Measurements from ENCODE around the gene CUL5. TPM values are rescaled to one million over a fixed set of nuclear protein-coding genes. Genes with fewer than 3 reads are reported as not detected.

Gene CUL5
- total RNA-seq, 1 donor from 2014 or later, result 33.7 TPM

DNA sequence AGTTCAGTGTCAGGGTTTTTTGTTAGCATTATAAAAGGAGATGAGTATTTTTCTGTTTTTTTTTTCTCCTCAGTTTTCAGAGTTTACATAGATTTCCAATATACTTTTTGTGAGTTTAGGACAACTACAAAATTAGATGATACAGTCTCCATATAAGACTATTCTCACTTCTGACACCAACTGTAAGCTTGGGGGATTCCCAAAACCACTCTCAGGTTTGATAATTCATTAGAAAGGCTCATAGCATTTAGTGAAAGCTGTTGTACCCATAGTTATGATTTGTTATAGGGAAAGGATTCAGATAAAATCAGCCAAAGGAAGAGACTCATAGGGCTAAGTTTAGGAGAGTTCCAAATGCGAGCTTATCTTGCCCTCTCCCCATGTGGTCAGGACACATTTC is 24.1 kb downstream of the CUL5 start:
- Mint-ChIP-seq H3K4me1 (ENCODE audit: low read depth) (peaks cover 7% of the 10 kb centered on the region), H3K27ac (no peak overlapping the region)
- DNase-seq (ENCODE audit: low spot score), result no peak

DNA sequence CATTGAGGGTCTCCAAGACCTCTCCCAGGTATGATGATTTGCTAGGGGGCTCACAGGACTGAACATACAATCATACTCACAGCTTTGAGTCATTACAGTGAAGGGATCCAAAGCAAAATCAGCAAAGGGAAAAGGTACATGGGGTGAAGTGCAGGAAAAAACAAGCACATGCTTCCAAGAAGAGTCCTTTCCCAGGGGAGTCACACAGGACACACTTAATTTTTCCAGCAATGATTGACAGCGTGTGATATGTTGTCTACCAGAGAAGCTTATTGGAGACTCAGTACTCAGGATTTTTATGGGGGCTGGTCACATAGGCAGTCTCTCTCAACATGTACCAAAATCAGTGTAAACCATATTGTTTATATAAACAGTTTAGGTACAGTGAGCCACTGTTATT is 25.3 kb downstream of the CUL5 start:
- Mint-ChIP-seq H3K4me3 (ENCODE audit: low read depth) (no peak overlapping the region), H3K36me3 (ENCODE audit: low read depth) (peaks cover 61% of the 10 kb centered on the region), H3K9me3 (peaks cover 6% of the 10 kb centered on the region), H3K4me1 (ENCODE audit: low read depth) (peaks cover 7% of the 10 kb centered on the region), H3K27me3 (ENCODE audit: low read depth) (no peaks in the 10 kb centered on the region), H3K27ac (no peak overlapping the region)
- intact Hi-C loops (cut with micrococcal nuclease), result no loop called here
- DNase-seq (ENCODE audit: low spot score), result no peak

More for the DNA sequence above, 24.1 kb downstream of the CUL5 start:
- H3K4me3 Mint-ChIP-seq (ENCODE audit: low read depth), result no peak overlapping the region
- H3K36me3 Mint-ChIP-seq (ENCODE audit: low read depth), result peaks cover 65% of the 10 kb centered on the region
- intact Hi-C loops (cut with micrococcal nuclease), result no loop called here
- peaks cover 6% of the 10 kb centered on the region for H3K9me3 Mint-ChIP-seq
- no peaks in the 10 kb centered on the region for H3K27me3 Mint-ChIP-seq (ENCODE audit: low read depth)

DNA sequence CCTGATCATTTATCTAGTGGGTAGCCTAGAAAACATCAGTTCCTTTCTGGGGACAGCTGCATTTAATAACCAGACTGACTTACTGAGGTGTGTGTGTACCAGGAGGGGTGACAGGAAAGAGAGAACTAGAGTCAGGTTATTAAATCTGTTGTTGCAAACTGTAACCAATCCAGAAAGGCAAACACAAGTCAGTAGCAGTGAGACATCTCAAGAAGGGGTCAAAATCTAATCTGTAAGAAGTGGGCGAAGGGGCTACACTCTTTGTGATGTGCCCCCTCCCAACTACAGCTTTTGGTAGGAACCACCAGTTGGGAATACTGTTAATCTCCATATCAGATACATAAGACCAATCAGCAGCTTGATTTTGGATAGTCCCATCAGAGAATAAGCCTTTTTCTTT is 26.3 kb downstream of the CUL5 start:
- DNase-seq (ENCODE audit: low spot score), result no peak
- intact Hi-C loops (cut with micrococcal nuclease), result no loop called here
- Mint-ChIP-seq H3K4me1 (ENCODE audit: low read depth) (peaks cover 7% of the 10 kb centered on the region), H3K4me3 (ENCODE audit: low read depth) (no peak overlapping the region), H3K27me3 (ENCODE audit: low read depth) (no peaks in the 10 kb centered on the region), H3K36me3 (ENCODE audit: low read depth) (peaks cover 65% of the 10 kb centered on the region), H3K27ac (no peak overlapping the region), H3K9me3 (peaks cover 6% of the 10 kb centered on the region)

DNA sequence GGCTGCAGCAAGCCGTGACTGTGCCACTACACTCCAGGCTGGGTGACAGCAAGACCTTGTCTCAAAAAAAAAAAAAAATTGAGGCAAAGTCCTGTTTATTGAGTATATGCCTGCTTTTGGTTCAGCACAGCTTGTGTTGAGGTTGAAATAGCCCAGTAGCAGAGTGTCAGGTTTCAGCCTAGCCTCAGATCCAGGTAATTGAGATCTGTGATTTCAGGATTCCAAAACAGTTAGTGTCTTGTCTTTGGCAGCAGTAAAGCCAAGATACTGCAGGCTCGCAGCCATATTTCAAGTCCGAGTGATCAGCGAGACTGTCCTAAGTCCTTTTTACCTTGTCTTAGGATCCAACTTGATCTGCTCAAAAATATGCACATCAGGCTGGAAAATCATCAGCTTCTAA is 27.0 kb downstream of the CUL5 start:
- intact Hi-C loops (cut with micrococcal nuclease), result no loop called here
- H3K27ac Mint-ChIP-seq, result no peak overlapping the region

DNA sequence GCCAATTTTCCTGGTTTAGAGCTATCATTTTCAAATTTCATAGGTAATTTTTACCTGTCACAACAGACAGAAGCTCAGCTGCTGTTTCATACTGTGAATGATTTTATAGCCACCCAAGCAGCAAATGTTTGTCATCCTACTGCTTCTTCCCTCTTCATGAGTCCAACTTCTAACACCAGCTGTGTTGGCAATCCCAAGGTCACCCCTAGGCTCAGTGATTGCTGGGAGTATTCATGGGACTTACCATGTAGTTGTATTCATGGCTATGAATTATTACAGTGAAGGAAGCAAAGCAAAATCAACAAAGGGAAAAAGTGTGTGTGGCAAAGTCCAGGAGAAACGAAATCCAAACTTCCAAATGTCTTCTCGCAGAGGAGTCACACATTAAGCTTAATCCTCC is 28.5 kb downstream of the CUL5 start:
- Mint-ChIP-seq H3K9me3 (no peaks in the 10 kb centered on the region), H3K27me3 (ENCODE audit: low read depth) (no peaks in the 10 kb centered on the region), H3K36me3 (ENCODE audit: low read depth) (peaks cover 47% of the 10 kb centered on the region), H3K27ac (no peak overlapping the region), H3K4me3 (ENCODE audit: low read depth) (no peak overlapping the region), H3K4me1 (ENCODE audit: low read depth) (peaks cover 7% of the 10 kb centered on the region)
- intact Hi-C loops (cut with micrococcal nuclease), result no loop called here
- DNase-seq (ENCODE audit: low spot score), result no peak

More for the DNA sequence above, 27.0 kb downstream of the CUL5 start:
- H3K4me1 Mint-ChIP-seq (ENCODE audit: low read depth), result peaks cover 7% of the 10 kb centered on the region
- H3K27me3 Mint-ChIP-seq (ENCODE audit: low read depth), result no peaks in the 10 kb centered on the region
- DNase-seq (ENCODE audit: low spot score), result no peak
- H3K9me3 Mint-ChIP-seq, result peaks cover 6% of the 10 kb centered on the region
- H3K36me3 Mint-ChIP-seq (ENCODE audit: low read depth), result peaks cover 60% of the 10 kb centered on the region
- H3K4me3 Mint-ChIP-seq (ENCODE audit: low read depth), result no peak overlapping the region

DNA sequence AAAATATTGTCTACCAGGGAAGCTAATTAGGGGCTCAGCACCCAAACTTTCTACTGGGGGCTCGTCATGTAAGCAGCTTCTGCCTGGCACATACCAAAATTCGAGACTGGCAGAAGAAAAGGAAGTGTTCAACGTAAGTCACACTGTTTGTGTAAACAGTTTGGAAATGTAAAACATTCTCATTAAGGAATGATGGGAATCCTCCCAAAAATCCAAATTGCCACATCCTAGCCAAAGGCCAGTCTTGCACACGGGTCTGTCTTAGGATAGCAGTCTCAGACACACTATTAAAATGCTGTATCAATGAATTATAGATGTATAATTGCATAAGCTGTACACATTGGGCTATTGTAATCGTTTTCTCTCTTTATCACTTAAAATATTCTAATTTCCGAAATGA is 28.9 kb downstream of the CUL5 start:
- Mint-ChIP-seq H3K27me3 (ENCODE audit: low read depth) (no peaks in the 10 kb centered on the region), H3K27ac (no peak overlapping the region), H3K36me3 (ENCODE audit: low read depth) (peaks cover 46% of the 10 kb centered on the region), H3K4me1 (ENCODE audit: low read depth) (peaks cover 5% of the 10 kb centered on the region), H3K4me3 (ENCODE audit: low read depth) (no peak overlapping the region), H3K9me3 (no peaks in the 10 kb centered on the region)
- intact Hi-C loops (cut with micrococcal nuclease), result no loop called here
- no peak for DNase-seq (ENCODE audit: low spot score)

DNA sequence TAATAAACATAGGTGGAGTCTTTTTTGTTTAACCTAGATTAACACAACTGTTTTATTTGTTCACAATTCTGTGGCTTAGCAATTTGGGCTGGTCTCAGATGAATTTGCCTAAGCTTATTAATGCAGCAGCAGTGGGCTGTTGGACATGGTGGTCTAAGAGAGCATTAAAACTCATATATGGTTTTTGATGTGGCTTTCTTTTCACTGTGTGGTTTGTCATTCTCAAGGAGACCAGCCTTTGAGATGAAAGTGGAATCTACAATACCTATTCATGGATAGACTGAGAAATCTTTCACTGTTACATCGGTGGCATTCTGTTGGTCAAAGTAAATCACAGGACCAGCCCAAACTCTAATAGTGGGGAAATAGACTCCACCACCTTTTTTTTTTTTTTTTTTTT is 39.6 kb downstream of the CUL5 start:
- Mint-ChIP-seq H3K27me3 (ENCODE audit: low read depth) (no peaks in the 10 kb centered on the region), H3K36me3 (ENCODE audit: low read depth) (peaks cover 35% of the 10 kb centered on the region), H3K9me3 (no peaks in the 10 kb centered on the region), H3K4me3 (ENCODE audit: low read depth) (no peak overlapping the region), H3K27ac (no peak overlapping the region), H3K4me1 (ENCODE audit: low read depth) (no peaks in the 10 kb centered on the region)
- intact Hi-C loops (cut with micrococcal nuclease), result no loop called here
- no peak for DNase-seq (ENCODE audit: low spot score)

DNA sequence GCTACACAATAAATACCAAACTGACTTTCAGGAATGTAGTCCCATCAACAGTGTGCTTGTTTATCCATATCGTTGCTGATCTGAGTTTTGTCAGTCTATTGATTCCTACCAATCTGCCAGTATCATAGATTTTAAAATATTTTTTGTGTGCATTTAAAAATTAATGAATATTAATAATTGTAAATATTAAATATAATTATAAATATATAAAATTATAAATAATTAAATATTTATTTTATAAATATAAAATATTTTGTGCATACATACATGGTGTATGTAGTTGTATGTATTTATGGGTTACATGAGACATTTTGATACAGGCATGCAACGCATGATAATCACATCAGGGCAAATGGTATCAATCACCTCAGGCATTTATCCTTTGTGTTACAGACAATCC is 53.6 kb downstream of the CUL5 start:
- Mint-ChIP-seq H3K4me1 (ENCODE audit: low read depth) (no peaks in the 10 kb centered on the region), H3K27ac (no peak overlapping the region), H3K9me3 (peaks cover 3% of the 10 kb centered on the region), H3K27me3 (ENCODE audit: low read depth) (no peaks in the 10 kb centered on the region), H3K4me3 (ENCODE audit: low read depth) (no peak overlapping the region), H3K36me3 (ENCODE audit: low read depth) (peaks cover 46% of the 10 kb centered on the region)
- intact Hi-C loops (cut with micrococcal nuclease), result no loop called here
- no peak for DNase-seq (ENCODE audit: low spot score)

DNA sequence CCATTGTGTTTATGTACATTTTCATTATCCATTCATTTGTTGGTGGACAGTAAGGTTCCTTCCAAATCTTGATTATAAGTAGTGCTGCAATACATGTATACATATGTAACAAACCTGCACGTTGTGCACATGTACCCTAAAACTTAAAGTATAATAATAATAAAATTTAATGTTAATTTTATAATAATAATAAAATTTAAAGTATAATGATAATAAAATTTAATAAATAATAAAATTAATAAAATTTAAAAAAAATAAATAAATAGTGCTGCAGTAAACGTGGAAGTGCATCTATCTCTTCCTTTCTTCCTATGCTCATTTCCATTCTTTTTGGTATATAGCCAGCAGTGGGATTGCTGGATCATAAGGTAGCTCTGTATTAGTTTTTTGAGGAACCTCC is 54.7 kb downstream of the CUL5 start:
- Mint-ChIP-seq H3K36me3 (ENCODE audit: low read depth) (peaks cover 41% of the 10 kb centered on the region), H3K4me1 (ENCODE audit: low read depth) (no peaks in the 10 kb centered on the region), H3K9me3 (peaks cover 3% of the 10 kb centered on the region), H3K4me3 (ENCODE audit: low read depth) (no peak overlapping the region), H3K27ac (no peak overlapping the region), H3K27me3 (ENCODE audit: low read depth) (no peaks in the 10 kb centered on the region)
- no peak for DNase-seq (ENCODE audit: low spot score)
- intact Hi-C loops (cut with micrococcal nuclease), result no loop called here

DNA sequence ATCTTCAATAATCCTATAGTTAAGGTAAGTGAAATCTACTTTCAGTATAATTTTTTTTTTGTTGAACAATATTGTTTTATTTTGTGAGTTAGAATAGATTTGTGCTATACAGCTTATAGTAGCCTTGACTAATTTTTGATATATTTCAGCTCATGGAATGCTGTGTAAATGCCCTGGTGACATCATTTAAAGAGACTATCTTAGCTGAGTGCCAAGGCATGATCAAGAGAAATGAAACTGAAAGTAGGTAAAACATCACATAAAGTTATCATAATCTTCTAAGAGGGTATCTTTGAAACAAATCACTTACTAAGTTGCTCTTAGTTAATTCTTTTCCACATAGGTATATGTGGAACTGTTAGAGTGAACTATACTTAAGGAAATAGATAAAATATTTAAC is 61.2 kb downstream of the CUL5 start:
- Mint-ChIP-seq H3K27ac (no peak overlapping the region), H3K36me3 (ENCODE audit: low read depth) (peaks cover 27% of the 10 kb centered on the region), H3K4me3 (ENCODE audit: low read depth) (no peak overlapping the region), H3K9me3 (no peaks in the 10 kb centered on the region), H3K27me3 (ENCODE audit: low read depth) (no peaks in the 10 kb centered on the region), H3K4me1 (ENCODE audit: low read depth) (peaks cover 14% of the 10 kb centered on the region)
- DNase-seq (ENCODE audit: low spot score), result no peak
- intact Hi-C loops (cut with micrococcal nuclease), result no loop called here

DNA sequence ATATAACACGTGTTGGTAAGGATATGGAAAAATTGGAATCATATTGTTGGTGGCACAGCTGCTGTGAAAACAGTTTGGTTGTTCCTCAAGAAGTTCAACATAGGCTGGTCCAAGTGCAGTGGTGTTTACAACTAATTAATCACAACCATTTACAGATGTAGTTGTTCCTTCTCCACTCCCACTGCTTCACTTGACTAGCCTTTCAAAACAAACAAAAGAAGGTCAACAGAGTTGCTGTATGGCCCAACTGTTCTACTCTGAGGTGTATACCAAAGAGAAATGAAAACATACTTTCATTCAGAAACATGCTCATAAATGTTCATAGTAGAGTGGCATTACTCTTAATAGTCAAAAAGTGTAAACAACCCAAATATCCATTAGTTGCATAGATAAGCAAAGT is 76.1 kb downstream of the CUL5 start:
- Mint-ChIP-seq H3K27me3 (ENCODE audit: low read depth) (no peaks in the 10 kb centered on the region), H3K4me3 (ENCODE audit: low read depth) (no peak overlapping the region), H3K4me1 (ENCODE audit: low read depth) (no peaks in the 10 kb centered on the region), H3K9me3 (no peaks in the 10 kb centered on the region), H3K36me3 (ENCODE audit: low read depth) (peaks cover 53% of the 10 kb centered on the region), H3K27ac (no peak overlapping the region)
- DNase-seq (ENCODE audit: low spot score), result no peak
- intact Hi-C loops (cut with micrococcal nuclease), result no loop called here

DNA sequence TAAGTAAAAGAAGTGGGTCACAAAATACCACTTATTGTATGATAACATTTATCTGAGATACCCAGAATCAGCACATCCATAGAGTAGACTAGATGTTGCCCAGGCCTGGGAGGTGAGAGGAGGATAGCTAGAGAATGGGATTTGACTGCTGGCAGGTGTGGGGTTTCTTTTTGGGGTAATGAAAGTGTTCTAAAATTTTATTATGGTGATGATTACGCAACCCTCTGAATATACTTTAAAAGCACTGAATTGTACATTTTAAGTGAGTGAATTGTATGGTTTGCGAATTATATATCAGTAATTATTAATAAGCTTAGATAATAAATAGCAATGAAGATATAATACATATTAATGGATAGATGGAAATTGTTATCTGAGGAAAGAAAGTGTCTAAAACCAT is 77.0 kb downstream of the CUL5 start:
- no peak for DNase-seq (ENCODE audit: low spot score)
- Mint-ChIP-seq H3K4me3 (ENCODE audit: low read depth) (no peak overlapping the region), H3K27me3 (ENCODE audit: low read depth) (no peaks in the 10 kb centered on the region), H3K36me3 (ENCODE audit: low read depth) (peaks cover 46% of the 10 kb centered on the region), H3K9me3 (no peaks in the 10 kb centered on the region), H3K4me1 (ENCODE audit: low read depth) (no peaks in the 10 kb centered on the region), H3K27ac (no peak overlapping the region)
- intact Hi-C loops (cut with micrococcal nuclease), result no loop called here

DNA sequence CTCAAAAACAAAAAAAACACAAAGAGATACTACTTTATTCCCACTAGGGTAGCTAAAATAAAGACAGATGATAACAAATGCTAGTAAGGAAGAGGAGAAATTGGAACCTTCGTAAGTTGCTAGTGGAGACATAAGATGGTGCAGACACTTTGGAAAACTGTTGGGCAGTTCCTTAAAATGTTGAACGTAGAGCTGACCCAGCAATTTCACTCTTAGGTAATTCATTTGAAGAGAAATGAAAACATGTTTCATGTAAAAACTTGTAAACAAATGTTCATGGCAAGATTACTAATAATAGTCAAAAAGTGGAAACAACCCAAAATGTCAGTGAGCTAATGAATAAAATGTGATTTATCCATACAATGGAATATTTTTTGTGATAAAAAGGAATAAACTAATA is 83.4 kb downstream of the CUL5 start:
- no peaks in the 10 kb centered on the region for H3K4me1 Mint-ChIP-seq (ENCODE audit: low read depth)
- H3K36me3 Mint-ChIP-seq (ENCODE audit: low read depth), result peaks cover 31% of the 10 kb centered on the region
- H3K9me3 Mint-ChIP-seq, result no peaks in the 10 kb centered on the region
- no peak overlapping the region for H3K27ac Mint-ChIP-seq
- DNase-seq (ENCODE audit: low spot score), result no peak
- no peaks in the 10 kb centered on the region for H3K27me3 Mint-ChIP-seq (ENCODE audit: low read depth)
- no peak overlapping the region for H3K4me3 Mint-ChIP-seq (ENCODE audit: low read depth)
- intact Hi-C loops (cut with micrococcal nuclease), result no loop called here

DNA sequence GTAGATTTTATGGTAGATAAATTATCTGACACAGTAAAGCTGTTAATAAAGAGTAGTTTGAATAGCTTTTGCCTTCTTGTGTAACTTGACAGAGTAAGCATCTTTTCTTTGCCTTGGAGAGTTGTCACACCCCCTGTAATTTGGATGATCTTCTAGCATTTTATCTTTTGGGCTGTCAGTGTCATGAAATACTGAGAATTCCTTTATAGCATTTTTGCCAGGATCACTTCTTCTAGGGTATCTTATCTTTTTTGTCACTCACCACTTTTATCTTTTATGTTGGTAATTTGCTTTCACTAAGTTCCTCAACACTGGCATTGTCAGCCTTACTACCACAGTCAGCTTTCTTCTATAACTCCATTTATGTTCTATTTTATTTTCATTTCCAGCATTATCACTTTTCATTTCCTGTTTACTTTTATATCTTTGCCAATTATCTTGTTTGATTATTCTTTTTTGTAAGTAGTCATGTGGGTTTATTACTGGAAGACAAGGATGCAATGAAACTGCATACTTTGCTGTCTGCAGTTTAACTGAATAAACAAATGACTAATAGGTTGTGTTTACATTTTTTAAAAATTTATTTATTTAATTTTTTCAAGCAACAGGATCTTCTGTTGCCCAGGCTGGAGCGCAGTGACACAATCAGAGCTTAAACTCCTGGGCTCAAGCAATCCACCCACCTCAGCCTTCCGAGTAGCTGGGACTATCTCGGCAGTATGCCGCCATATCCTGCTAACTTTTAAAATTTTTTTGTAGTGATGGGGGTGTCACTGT is 84.6 kb downstream of the CUL5 start:
- Mint-ChIP-seq H3K27ac (no peak overlapping the region), H3K4me1 (ENCODE audit: low read depth) (no peaks in the 10 kb centered on the region), H3K4me3 (ENCODE audit: low read depth) (no peak overlapping the region), H3K27me3 (ENCODE audit: low read depth) (no peaks in the 10 kb centered on the region), H3K36me3 (ENCODE audit: low read depth) (peaks cover 37% of the 10 kb centered on the region), H3K9me3 (no peaks in the 10 kb centered on the region)
- intact Hi-C loops (cut with micrococcal nuclease), result no loop called here
- no peak for DNase-seq (ENCODE audit: low spot score)

All from activated T-helper 2 cell treated with anti-CD3 and anti-CD28 coated beads, Interferon-gamma antibody, Interleukin-2, Interleukin-4, amounts not matched to agents 10 μg/mL and 5 μg/mL and 100 μg/mL, durations not matched to agents 14 hours and 24 hours and 36 hours (primary cell).